HG03520 (cell line): ENCODE results near the gene RASA1.
"Not testable (repeated sequence)": the region's sequence is repeated elsewhere in the genome, so short reads cannot be mapped to it uniquely, and the experiment has no call there.

Experiments used
- ATAC-seq: cut with Tn5 transposase; IDR thresholded peaks from one replicate; pipeline ENCODE4 v1.9.1; 2021; ENCODE audit warnings: mild to moderate bottlenecking, moderate library complexity; ENCODE audit not compliant: unreplicated experiment

Gene RASA1

DNA sequence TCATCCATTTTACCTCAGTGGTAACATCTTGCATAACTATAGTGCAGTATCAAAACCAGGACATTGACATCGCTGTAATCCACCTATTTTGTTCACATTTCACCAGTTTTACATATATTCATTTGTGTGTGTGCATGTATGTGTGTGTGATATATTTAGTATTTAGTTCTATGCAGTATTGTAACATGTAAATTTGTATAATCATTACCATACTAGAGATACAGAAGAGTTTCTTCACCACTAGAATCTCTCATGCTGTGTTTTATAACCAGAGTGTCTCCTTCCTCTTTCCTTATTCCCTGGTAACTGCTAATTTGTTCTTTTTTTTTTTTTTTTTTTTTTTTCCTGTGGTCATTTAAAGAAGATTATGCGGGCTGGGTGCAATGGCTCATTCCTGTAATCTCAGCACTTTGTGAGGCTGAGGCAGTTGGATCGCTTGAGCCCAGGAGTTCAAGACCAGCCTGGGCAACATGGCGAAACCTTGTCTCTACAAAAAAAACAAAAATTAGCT lies 11.0 kb downstream of the RASA1 start:
- ATAC-seq: no peak

DNA sequence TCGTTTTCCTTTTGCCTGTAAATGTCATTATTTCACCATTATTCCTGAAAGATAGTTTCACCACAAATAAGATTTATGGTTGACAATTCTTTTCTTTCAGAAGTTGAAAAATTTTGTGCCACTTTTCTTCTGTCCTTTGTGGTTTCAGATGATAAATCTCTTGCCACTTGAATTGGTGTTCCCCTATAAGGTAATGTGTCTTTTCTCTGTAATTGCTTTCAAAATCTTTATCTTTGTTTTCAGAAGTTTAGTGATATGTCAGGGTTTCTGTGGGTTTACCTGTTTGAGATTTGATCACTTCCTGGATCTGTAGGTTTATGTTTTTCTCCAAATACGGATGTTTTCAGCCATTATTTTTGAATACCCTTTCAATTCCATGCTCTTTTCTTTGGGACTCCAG lies 14.6 kb downstream of the RASA1 start:
- no peak for ATAC-seq

DNA sequence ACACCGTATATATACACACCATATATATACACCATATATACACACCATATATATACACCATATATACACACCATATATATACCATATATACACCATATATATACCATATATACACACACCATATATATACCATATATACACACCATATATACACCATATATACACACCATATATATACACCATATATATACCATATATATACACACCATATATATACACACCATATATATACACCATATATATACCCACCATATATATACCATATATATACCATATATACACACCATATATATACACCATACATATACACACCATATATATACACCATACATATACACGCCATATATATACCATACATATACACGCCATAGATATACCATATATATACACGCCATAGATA lies 19.6 kb downstream of the RASA1 start:
- ATAC-seq: not testable (repeated sequence)

- ATAC-seq: no peak
These were observed 31.1 kb downstream of the RASA1 start for GRCh38 chr5:87298692-87299362.

- no peak for ATAC-seq
These were observed 32.5 kb downstream of the RASA1 start for GRCh38 chr5:87300176-87300575.

GRCh38 chr5:87300744-87301143 lies 33.1 kb downstream of the RASA1 start:
- ATAC-seq: no peak

DNA sequence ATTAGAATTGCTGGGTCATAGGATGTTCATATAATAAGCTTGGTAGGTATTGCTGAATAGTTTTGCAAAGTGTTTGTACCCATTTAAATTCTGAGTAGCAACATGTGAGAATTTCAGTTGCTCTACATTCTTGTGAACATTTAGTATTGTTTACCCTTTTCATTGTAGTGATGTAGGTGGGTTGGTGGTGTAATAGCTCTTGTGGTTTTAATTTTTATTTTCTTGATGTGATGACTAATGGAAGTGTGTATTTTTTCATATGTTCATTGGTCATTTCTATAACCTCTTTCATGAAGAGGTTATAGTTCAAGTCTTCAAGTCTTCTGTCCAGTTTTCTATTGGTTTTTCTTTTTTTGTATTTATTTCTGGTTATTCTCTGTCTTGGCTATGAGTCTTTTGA lies 34.4 kb downstream of the RASA1 start:
- no peak for ATAC-seq

GRCh38 chr5:87303324-87303723 lies 35.6 kb downstream of the RASA1 start:
- no peak for ATAC-seq

GRCh38 chr5:87306090-87306489 lies 38.4 kb downstream of the RASA1 start:
- not testable (repeated sequence) for ATAC-seq

- peak; percentile 88 for ATAC-seq
These were observed 40.2 kb downstream of the RASA1 start for GRCh38 chr5:87307796-87308423.

- ATAC-seq: no peak
These were observed 44.0 kb downstream of the RASA1 start for GRCh38 chr5:87311405-87312279.

DNA sequence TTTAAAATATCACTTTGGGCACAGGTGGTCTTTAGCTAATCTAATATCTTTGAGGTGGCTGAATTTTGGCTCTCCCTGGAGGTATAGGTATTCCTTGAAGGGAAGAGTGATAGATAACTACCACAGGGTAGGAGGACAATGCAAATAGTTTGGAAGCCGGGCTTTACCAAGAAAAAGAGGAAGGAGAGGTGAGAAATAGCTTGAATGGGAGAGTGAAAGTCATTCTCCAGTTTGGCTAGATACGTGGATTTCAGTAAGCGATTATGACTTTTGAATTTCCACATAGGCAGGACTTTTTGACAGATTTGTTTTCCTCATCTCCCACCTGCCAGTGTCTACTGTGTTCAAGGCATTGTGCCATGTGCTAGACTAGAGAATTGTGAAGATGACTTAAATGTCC lies 45.5 kb downstream of the RASA1 start:
- no peak for ATAC-seq

- no peak for ATAC-seq
These were observed 51.8 kb downstream of the RASA1 start for GRCh38 chr5:87319469-87319868.

DNA sequence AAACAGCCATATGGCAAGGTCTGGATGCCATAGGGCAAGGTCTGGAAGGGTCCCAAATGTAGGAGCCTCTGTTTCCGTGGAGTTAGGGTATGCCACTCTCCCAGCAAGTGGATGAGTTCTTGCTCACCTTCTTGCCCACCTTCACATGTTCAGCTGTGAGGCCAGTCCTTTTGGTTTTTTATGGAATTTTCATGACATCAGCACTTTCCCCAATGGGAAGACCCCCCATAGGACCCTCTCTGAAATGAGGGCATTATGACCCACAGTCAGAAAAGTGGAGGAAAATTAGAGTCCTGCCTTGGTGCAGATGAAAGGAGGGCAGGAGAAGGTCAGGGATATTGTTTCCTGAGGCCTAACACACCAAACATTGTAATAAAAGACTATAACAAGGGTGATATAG lies 53.9 kb downstream of the RASA1 start:
- no peak for ATAC-seq

GRCh38 chr5:87322381-87322780 lies 54.7 kb downstream of the RASA1 start:
- no peak for ATAC-seq

DNA sequence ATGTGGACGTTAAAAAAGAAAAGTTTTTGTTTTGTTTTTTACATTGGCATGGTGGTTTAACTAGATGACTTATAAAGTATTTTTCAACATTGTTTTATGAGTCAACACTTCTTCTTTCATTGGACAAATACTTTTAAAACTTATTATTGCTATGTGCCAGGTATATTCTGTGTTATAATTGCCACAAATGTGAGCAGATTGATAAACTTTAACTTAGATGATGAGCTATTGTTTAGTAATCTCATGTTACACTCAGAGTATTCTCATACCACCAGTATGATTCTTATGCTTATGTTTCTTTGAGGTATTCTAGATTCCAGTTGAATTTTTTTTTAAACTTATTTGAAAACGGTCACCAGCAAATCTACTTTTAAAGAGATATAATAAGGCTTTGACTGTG lies 60.3 kb downstream of the RASA1 start:
- no peak for ATAC-seq

DNA sequence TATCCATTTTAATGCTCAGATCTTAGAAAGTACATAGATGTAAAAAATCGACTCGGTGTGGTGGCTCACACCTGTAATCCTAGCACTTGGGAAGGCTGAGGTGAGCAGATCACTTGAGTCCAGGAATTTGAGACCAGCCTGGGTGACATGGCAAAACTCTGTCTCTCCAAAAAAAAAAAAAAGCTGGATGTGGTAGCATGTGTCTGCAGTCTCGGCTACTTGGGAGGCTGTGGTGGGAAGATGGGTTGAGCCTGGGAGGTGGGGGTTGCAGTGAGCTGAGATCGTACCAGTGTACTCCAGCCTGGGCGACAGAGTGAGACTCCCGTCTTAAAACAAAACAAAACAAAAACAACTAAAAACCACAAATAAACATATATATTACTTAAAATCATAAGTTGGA lies 61.4 kb downstream of the RASA1 start:
- no peak for ATAC-seq

GRCh38 chr5:87339986-87340385 lies 72.3 kb downstream of the RASA1 start:
- no peak for ATAC-seq

DNA sequence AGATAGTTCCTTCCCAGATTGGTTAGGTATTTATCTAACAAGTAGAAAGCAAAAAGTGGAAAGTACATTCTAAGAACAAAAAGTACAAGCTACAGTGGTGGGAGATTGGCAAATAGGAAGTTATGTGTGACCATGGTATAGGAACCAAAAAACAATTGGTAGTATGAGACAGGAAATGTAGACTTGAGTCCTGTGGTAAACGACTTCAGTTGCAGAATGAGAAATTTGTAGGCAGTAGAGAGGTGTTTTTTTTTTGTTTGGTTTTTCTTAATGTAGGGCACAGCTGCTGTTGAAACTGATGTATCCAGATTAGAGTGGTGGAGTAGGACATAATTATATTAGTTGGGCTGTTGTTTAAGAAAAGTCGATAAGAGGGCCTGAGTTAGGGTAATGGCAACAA lies 73.0 kb downstream of the RASA1 start:
- ATAC-seq: peak; percentile 99

DNA sequence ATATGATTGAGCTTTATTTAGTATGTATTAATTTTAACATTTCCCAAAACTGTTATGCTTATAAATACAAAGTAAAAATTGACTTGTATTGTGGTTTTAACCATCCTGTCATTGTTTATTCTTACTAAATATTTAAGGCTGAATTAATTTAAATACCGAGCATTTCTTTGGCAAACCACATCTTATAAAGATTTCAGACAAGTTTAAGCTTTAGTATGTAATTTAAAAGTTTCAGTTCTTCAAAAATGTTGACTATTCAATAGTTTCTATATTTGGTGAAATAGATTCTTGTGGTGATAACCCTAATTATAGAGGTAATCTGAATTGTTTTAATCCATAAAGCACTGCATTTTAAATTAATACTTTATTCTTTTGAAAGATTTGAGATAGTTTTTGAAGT lies 79.6 kb downstream of the RASA1 start:
- no peak for ATAC-seq

GRCh38 chr5:87347841-87348240 lies 80.2 kb downstream of the RASA1 start:
- no peak for ATAC-seq

- ATAC-seq: peak; percentile 51
These were observed 86.8 kb downstream of the RASA1 start for GRCh38 chr5:87354496-87354895.
